IPS-18a (cell line): Measurements from ENCODE around the gene ACAP2.
"Not testable (repeated sequence)": the region's sequence is repeated elsewhere in the genome, so short reads cannot be mapped to it uniquely, and the experiment has no call there.

Experiments
- H3K27ac ChIP-seq: one replicate; pipeline ENCODE4 v1.5.1; 2013; ENCODE audit warnings: low read length
- H3K27me3 ChIP-seq: one replicate; pipeline ENCODE4 v1.6.1; 2013; ENCODE audit warnings: mild to moderate bottlenecking, low read length; ENCODE audit not compliant: control insufficient read depth, insufficient read depth
- H3K36me3 ChIP-seq: one replicate; pipeline ENCODE4 v1.6.1; 2013; ENCODE audit warnings: low read depth, low read length; ENCODE audit not compliant: control insufficient read depth
- H3K4me1 ChIP-seq: one replicate; pipeline ENCODE4 v1.6.1; 2013; ENCODE audit warnings: low read depth, low read length; ENCODE audit not compliant: control insufficient read depth
- H3K4me3 ChIP-seq: one replicate; pipeline ENCODE4 v1.5.1; 2013; ENCODE audit warnings: low read length
- H3K9ac ChIP-seq: one replicate; pipeline ENCODE4 v1.6.1; 2013; ENCODE audit warnings: mild to moderate bottlenecking, low read length, moderate library complexity
- H3K9me3 ChIP-seq: one replicate; pipeline ENCODE4 v1.6.1; 2013; ENCODE audit warnings: low read depth, low read length; ENCODE audit not compliant: control insufficient read depth

The ACAP2 gene

DNA sequence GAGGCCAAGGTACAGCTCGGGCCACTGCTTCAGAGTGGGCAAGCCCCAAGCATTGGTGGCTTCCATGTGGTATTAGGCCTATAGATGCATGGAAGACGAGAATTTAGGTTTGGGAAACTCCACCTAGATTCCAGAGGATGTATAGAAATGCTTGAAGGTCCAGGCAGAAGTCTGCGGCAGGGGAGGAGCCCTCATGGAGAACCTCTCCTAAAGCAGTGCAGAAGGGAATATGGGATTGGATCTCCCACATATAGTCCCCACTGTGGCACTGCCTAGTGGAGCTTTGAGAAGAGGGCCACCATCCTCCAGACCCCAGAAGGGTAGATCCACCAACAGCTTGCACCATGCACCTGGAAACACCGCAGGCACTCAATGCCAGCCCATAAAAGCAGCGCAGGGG is 123.8 kb downstream of the ACAP2 start:
- Histone ChIP-seq H3K27ac (no peak overlapping the region), H3K27me3 (no peaks in the 10 kb centered on the region), H3K9me3 (peaks cover 18% of the 10 kb centered on the region), H3K9ac (no peak overlapping the region), H3K36me3 (peaks cover 8% of the 10 kb centered on the region), H3K4me3 (no peak overlapping the region), H3K4me1 (no peaks in the 10 kb centered on the region)

DNA sequence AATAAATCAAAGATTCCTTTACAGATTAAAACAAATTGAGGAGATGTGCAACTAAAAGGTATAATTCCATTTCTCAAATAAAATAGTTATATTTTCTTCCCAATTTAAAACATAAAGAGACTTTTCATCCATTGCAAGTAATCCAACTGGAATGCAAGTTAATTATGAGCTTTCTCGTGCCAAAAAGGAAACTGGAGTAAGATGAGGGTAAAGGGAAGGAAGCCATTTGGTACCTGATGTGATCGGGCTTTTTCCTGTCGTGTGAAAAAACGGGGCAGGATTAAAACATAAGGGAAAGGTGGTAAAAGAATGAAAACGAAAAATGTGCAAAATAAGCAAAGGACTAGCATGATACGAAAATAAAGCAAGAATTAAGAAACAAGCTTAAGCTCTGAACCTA is 130.1 kb downstream of the ACAP2 start:
- H3K9ac ChIP-seq, result no peak overlapping the region
- no peak overlapping the region for H3K4me3 ChIP-seq
- H3K36me3 ChIP-seq, result no peaks in the 10 kb centered on the region
- no peaks in the 10 kb centered on the region for H3K9me3 ChIP-seq
- H3K4me1 ChIP-seq, result no peaks in the 10 kb centered on the region
- no peak overlapping the region for H3K27ac ChIP-seq
- no peaks in the 10 kb centered on the region for H3K27me3 ChIP-seq

GRCh38 chr3:195307711-195308110 is 135.1 kb downstream of the ACAP2 start:
- H3K4me3 ChIP-seq, result no peak overlapping the region
- H3K27ac ChIP-seq, result no peak overlapping the region
- no peaks in the 10 kb centered on the region for H3K36me3 ChIP-seq
- no peaks in the 10 kb centered on the region for H3K4me1 ChIP-seq
- no peak overlapping the region for H3K9ac ChIP-seq
- H3K27me3 ChIP-seq, result no peaks in the 10 kb centered on the region
- H3K9me3 ChIP-seq, result no peaks in the 10 kb centered on the region

DNA sequence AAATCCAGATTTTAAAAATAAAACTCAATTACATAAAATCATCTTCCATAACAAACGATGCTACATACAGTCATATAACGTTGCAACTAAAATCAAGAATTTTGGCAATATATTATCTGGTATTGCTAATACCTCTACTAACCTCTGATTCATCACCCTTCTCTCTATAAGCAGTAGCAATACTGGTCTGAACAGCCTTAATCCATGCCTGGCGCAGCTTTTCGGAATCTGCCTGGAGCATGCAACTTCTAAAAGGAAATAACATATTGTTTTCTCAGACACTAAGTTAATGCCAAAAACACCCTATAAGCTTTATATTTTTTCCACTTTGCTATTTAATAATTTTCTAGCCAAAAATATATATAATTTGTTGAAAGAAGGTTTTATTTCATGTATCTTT is 136.5 kb downstream of the ACAP2 start:
- no peaks in the 10 kb centered on the region for H3K4me1 ChIP-seq
- no peak overlapping the region for H3K9ac ChIP-seq
- H3K4me3 ChIP-seq, result no peak overlapping the region
- peaks cover 3% of the 10 kb centered on the region for H3K36me3 ChIP-seq
- no peaks in the 10 kb centered on the region for H3K9me3 ChIP-seq
- H3K27me3 ChIP-seq, result no peaks in the 10 kb centered on the region
- no peak overlapping the region for H3K27ac ChIP-seq

DNA sequence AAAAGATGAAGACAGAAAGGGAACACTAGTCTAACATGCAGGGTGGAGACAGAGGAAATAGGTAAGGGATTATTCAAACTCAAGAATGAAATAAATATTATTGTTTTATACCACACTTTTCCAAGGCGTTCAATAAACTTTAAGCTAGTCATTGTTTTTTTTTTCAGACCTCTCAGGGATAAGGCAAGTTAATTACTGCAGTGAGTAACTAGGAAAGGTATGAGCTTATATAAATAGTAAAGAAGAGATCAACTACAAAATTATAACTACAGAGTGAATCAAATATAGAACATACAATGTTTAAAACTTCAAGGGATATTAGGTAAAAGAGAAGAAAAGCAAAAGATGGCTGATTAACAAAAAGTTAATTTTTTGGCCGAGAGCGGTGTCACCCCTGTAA is 140.4 kb downstream of the ACAP2 start:
- Histone ChIP-seq H3K9me3 (no peaks in the 10 kb centered on the region), H3K27ac (no peak overlapping the region), H3K36me3 (peaks cover 3% of the 10 kb centered on the region), H3K9ac (no peak overlapping the region), H3K27me3 (no peaks in the 10 kb centered on the region), H3K4me3 (no peak overlapping the region), H3K4me1 (no peaks in the 10 kb centered on the region)

DNA sequence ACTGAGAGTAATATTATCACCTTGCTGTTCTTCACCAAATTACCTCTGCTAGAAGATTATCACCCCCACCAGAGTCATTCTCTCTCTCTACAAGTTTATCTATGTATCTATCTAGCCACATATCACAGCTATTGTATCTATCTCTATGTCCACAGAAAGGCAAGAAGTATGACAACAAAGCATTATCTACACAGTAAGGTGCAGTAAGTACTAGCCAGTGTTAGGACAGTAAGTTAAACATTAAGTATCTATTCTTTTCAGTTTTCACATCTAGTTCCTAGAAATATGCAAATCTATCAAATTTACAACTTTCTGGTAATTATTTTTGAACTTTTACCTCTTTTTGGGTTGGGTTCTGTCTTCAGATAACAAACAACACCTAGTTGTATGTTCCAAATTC is 145.4 kb downstream of the ACAP2 start:
- Histone ChIP-seq H3K4me1 (no peaks in the 10 kb centered on the region), H3K36me3 (peaks cover 6% of the 10 kb centered on the region), H3K27ac (no peak overlapping the region), H3K27me3 (no peaks in the 10 kb centered on the region), H3K9ac (no peak overlapping the region), H3K9me3 (no peaks in the 10 kb centered on the region), H3K4me3 (no peak overlapping the region)

GRCh38 chr3:195296662-195297061 is 146.2 kb downstream of the ACAP2 start:
- H3K36me3 ChIP-seq, result peaks cover 10% of the 10 kb centered on the region
- no peaks in the 10 kb centered on the region for H3K27me3 ChIP-seq
- H3K4me3 ChIP-seq, result no peak overlapping the region
- H3K4me1 ChIP-seq, result no peaks in the 10 kb centered on the region
- H3K9ac ChIP-seq, result no peak overlapping the region
- H3K27ac ChIP-seq, result no peak overlapping the region
- no peaks in the 10 kb centered on the region for H3K9me3 ChIP-seq

GRCh38 chr3:195291121-195291520 is 151.7 kb downstream of the ACAP2 start:
- H3K27ac ChIP-seq, result no peak overlapping the region
- no peaks in the 10 kb centered on the region for H3K27me3 ChIP-seq
- no peak overlapping the region for H3K4me3 ChIP-seq
- no peaks in the 10 kb centered on the region for H3K9me3 ChIP-seq
- H3K36me3 ChIP-seq, result peaks cover 14% of the 10 kb centered on the region
- no peak overlapping the region for H3K9ac ChIP-seq
- H3K4me1 ChIP-seq, result no peaks in the 10 kb centered on the region

DNA sequence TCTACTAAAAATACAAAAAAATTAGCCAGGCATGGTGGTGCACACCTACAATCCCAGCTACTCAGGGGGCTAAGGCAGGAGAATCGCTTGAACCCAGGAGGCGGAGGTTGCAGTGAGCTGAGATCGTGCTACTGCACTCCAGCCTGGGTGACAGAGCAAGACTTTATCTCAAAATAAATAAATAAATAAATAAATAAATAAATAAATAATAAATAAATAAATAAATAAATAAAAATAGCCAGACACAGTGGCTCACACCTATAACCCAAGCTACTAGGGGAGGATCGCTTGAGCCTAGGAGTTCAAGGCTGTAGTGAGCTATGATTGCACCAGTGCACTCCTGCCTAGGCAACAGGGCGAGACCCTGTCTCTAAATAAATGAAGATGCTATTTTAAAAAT is 152.2 kb downstream of the ACAP2 start:
- H3K36me3 ChIP-seq, result peaks cover 16% of the 10 kb centered on the region
- not testable (repeated sequence) for H3K27ac ChIP-seq, H3K4me3 ChIP-seq, H3K27me3 ChIP-seq, H3K9me3 ChIP-seq, H3K4me1 ChIP-seq, H3K9ac ChIP-seq

GRCh38 chr3:195286115-195286872 is 156.5 kb downstream of the ACAP2 start:
- no peaks in the 10 kb centered on the region for H3K27me3 ChIP-seq
- H3K4me1 ChIP-seq, result no peaks in the 10 kb centered on the region
- no peak overlapping the region for H3K27ac ChIP-seq
- no peak overlapping the region for H3K9ac ChIP-seq
- no peak overlapping the region for H3K4me3 ChIP-seq
- H3K9me3 ChIP-seq, result no peaks in the 10 kb centered on the region
- H3K36me3 ChIP-seq, result peaks cover 16% of the 10 kb centered on the region

DNA sequence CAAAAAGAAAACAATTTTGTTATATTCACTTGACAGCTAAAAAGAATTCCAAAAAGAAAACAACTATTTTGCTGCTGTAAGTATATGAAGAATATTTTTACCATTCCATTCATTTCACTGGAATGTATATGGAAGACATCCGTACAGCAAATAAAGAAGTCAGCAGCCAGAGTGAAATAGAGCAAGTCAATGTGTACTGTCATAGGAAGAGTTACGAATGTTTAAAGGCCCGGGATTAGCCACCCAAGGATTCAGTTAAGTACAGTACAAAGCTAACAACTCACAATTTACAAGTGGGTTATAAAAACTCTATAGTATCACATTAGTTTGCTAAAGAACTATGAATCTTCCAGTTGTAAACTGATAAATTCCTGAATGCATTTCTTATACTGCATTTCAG is 157.4 kb downstream of the ACAP2 start:
- no peak overlapping the region for H3K9ac ChIP-seq
- H3K36me3 ChIP-seq, result peaks cover 16% of the 10 kb centered on the region
- no peak overlapping the region for H3K4me3 ChIP-seq
- H3K27ac ChIP-seq, result no peak overlapping the region
- H3K9me3 ChIP-seq, result no peaks in the 10 kb centered on the region
- H3K27me3 ChIP-seq, result no peaks in the 10 kb centered on the region
- H3K4me1 ChIP-seq, result no peaks in the 10 kb centered on the region

DNA sequence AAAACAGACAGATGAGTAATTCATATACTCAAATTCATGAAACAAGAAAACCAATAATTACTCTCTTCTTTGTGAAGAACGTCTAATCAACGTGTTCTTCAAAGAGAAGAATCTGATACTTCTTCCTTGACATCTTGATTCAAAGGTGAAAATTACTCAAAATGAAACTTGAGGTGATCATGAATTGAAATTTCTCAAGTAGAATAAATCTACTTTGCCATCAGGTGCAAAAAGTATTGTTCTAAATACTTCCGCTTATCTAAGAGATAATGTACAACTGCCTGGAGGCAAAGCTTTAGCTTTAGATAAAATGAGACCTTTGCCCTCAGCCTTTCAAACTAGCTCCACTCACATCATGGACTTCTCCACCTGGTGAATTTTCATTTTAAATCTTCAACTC is 158.0 kb downstream of the ACAP2 start:
- H3K4me3 ChIP-seq, result no peak overlapping the region
- no peak overlapping the region for H3K27ac ChIP-seq
- H3K27me3 ChIP-seq, result no peaks in the 10 kb centered on the region
- H3K9me3 ChIP-seq, result no peaks in the 10 kb centered on the region
- peaks cover 16% of the 10 kb centered on the region for H3K36me3 ChIP-seq
- no peak overlapping the region for H3K9ac ChIP-seq
- no peaks in the 10 kb centered on the region for H3K4me1 ChIP-seq
